SK-N-SH (cell line): ENCODE results near the gene MUSTN1. TPM values are rescaled to one million over a fixed set of nuclear protein-coding genes. Genes with fewer than 3 reads are reported as not detected.

Experiments used
- CTCF ChIA-PET: fragments of 300-600, 350-600 bp; formaldehyde crosslinking; extraction: SDS; loops from one replicate; lab custom pipeline; 2021; lab: Yijun Ruan, JAX
- POLR2A ChIA-PET: fragments of 350-600 bp; sonication (Branson Sonifier 250); formaldehyde crosslinking; extraction: SDS; loops from one replicate; lab custom pipeline; 2020; ENCODE audit warnings: antibody characterized with exemption, inconsistent platforms; lab: Yijun Ruan, JAX
- DNase-seq: peaks from one replicate; pipeline ENCODE4 v3.0.0; 2012
- H2AFZ ChIP-seq: fragments of 200-600 bp; sonication (generic); 2 replicates; pipeline ENCODE4 v1.8.1; 2016; ENCODE audit warnings: antibody characterized with exemption, mild to moderate bottlenecking, low read depth
- H3F3A ChIP-seq: fragments of 200-600 bp; sonication (generic); replicated peaks from 2 replicates; pipeline ENCODE3; 2016; ENCODE audit warnings: antibody characterized with exemption, mild to moderate bottlenecking; ENCODE audit not compliant: insufficient read depth
- H3K27ac ChIP-seq, 2 experiments: fragments of 200-500 bp in 1 of 2; fragments of 200-600 bp in 1 of 2; sonication (Bioruptor generic) in 1 of 2; sonication (generic), shearing (Covaris generic) in 1 of 2; 2 replicates each; pipeline versions ENCODE4 v1.5.1 to v1.6.1; 2014 to 2016; ENCODE audit warnings: low read depth in 2 of 2, inconsistent platforms in 1 of 2, low read length in 1 of 2, mild to moderate bottlenecking in 1 of 2, mixed read lengths in 1 of 2
- H3K27me3 ChIP-seq: fragments of 200-600 bp; sonication (generic), shearing (Covaris generic); 2 replicates; pipeline ENCODE4 v1.6.1; 2016; ENCODE audit warnings: mixed run types; ENCODE audit not compliant: insufficient read depth
- H3K36me3 ChIP-seq, 2 experiments: fragments of 200-500 bp in 1 of 2; fragments of 200-600 bp in 1 of 2; sonication (Bioruptor generic) in 1 of 2; sonication (generic) in 1 of 2; replicated peaks in 1 of 2; 2 replicates each; pipeline versions ENCODE3 to v1.5.1; 2014 to 2016; ENCODE audit warnings: low read length in 1 of 2, mild to moderate bottlenecking in 1 of 2; ENCODE audit not compliant: insufficient read depth in 2 of 2, control insufficient read depth in 1 of 2
- H3K4me1 ChIP-seq, 2 experiments: fragments of 200-500 bp in 1 of 2; fragments of 200-600 bp in 1 of 2; sonication (Bioruptor generic) in 1 of 2; sonication (generic), shearing (Covaris generic) in 1 of 2; 2 replicates each; pipeline versions ENCODE4 v1.5.1 to v1.6.1; 2014 to 2016; ENCODE audit warnings: low read depth in 1 of 2, low read length in 1 of 2, mixed run types in 1 of 2; ENCODE audit not compliant: insufficient read depth in 2 of 2, control insufficient read depth in 1 of 2
- H3K4me2 ChIP-seq: fragments of 200-600 bp; sonication (generic), shearing (Covaris generic); 2 replicates; pipeline ENCODE4 v1.6.1; 2017; ENCODE audit warnings: mixed run types
- H3K4me3 ChIP-seq, 2 experiments: fragments of 200-500 bp in 1 of 2; fragments of 200-600 bp in 1 of 2; sonication (Bioruptor generic) in 1 of 2; sonication (generic), shearing (Covaris generic) in 1 of 2; 2 replicates each; pipeline versions ENCODE4 v1.5.1 to v1.8.1; 2014 to 2016; ENCODE audit warnings: low read depth in 2 of 2, inconsistent platforms in 1 of 2, low read length in 1 of 2, mild to moderate bottlenecking in 1 of 2, mixed read lengths in 1 of 2, moderate library complexity in 1 of 2
- H3K79me2 ChIP-seq: fragments of 200-600 bp; sonication (generic); 2 replicates; pipeline ENCODE4 v1.8.1; 2017; ENCODE audit warnings: mild to moderate bottlenecking; ENCODE audit not compliant: insufficient read depth
- H3K9ac ChIP-seq: fragments of 200-600 bp; sonication (generic); 2 replicates; pipeline ENCODE4 v1.6.1; 2017; ENCODE audit warnings: mixed run types
- H3K9me2 ChIP-seq: fragments of 200-600 bp; sonication (generic); 2 replicates; pipeline ENCODE4 v1.6.1; 2017; ENCODE audit warnings: mixed run types
- H3K9me3 ChIP-seq: fragments of 200-600 bp; sonication (generic); 2 replicates; pipeline ENCODE4 v1.6.1; 2017; ENCODE audit warnings: mixed run types, mild to moderate bottlenecking, moderate library complexity
- H4K20me1 ChIP-seq: fragments of 200-600 bp; sonication (generic); 2 replicates; pipeline ENCODE4 v1.6.1; 2017; ENCODE audit warnings: mild to moderate bottlenecking, mixed run types; ENCODE audit not compliant: insufficient read depth
- CHD2 ChIP-seq: fragments of 150-350 bp; IDR thresholded peaks from 2 replicates; pipeline ENCODE4 v1.6.1; 2018; ENCODE audit warnings: low read length; ENCODE audit not compliant: partially characterized antibody
- ELF1 ChIP-seq: IDR thresholded peaks from 2 replicates; pipeline ENCODE4 v1.4.0; 2012
- EP300 ChIP-seq, 2 experiments: IDR thresholded peaks; 2 replicates each; pipeline versions ENCODE4 v1.4.0 to v1.6.1; 2012; ENCODE audit warnings: borderline replicate concordance in 1 of 2, low read depth in 1 of 2, low read length in 1 of 2
- EZH2phosphoT487 ChIP-seq: fragments of 200-600 bp; sonication (generic); IDR thresholded peaks from 2 replicates; pipeline ENCODE4 v1.6.1; 2017; ENCODE audit warnings: low read depth, mixed run types, mild to moderate bottlenecking, antibody characterized with exemption, moderate library complexity, borderline replicate concordance
- FOSL2 ChIP-seq: IDR thresholded peaks from 2 replicates; pipeline ENCODE4 v1.4.0; 2012; ENCODE audit warnings: low read depth, mild to moderate bottlenecking, moderate library complexity, borderline replicate concordance
- FOXJ3 ChIP-seq: sonication (generic); formaldehyde crosslinking; IDR thresholded peaks from 2 replicates; pipeline ENCODE4 v1.5.1; 2020; ENCODE audit warnings: mild to moderate bottlenecking, missing genetic modification reagents
- FOXM1 ChIP-seq: IDR thresholded peaks from 2 replicates; pipeline ENCODE4 v1.4.0; 2012; ENCODE audit warnings: low read depth, mild to moderate bottlenecking
- GABPA ChIP-seq: IDR thresholded peaks from 2 replicates; pipeline ENCODE4 v1.4.0; 2012; ENCODE audit warnings: low read depth, mild to moderate bottlenecking
- GATA2 ChIP-seq: sonication (generic); formaldehyde crosslinking; IDR thresholded peaks from 2 replicates; pipeline ENCODE4 v1.5.0; 2020; ENCODE audit warnings: mild to moderate bottlenecking, missing genetic modification reagents
- JUND ChIP-seq: IDR thresholded peaks from 2 replicates; pipeline ENCODE4 v1.4.0; 2012
- NFIC ChIP-seq: IDR thresholded peaks from 2 replicates; pipeline ENCODE4 v1.4.0; 2012; ENCODE audit warnings: borderline replicate concordance
- POLR2AphosphoS5 ChIP-seq: IDR thresholded peaks from 2 replicates; pipeline ENCODE4 v1.6.1; 2012; ENCODE audit warnings: low read depth, low read length
- RCOR1 ChIP-seq: fragments of 150-350 bp; IDR thresholded peaks from 2 replicates; pipeline ENCODE4 v1.6.1; 2017; ENCODE audit warnings: antibody characterized with exemption, low read length
- RFX5 ChIP-seq: IDR thresholded peaks from 2 replicates; pipeline ENCODE4 v1.6.1; 2012; ENCODE audit warnings: mild to moderate bottlenecking, improper control_type of control experiment, low read length
- RXRA ChIP-seq: IDR thresholded peaks from 2 replicates; pipeline ENCODE4 v1.4.0; 2012; ENCODE audit warnings: low read depth, mild to moderate bottlenecking, borderline replicate concordance
- TEAD4 ChIP-seq: IDR thresholded peaks from 2 replicates; pipeline ENCODE4 v1.4.0; 2012; ENCODE audit warnings: mild to moderate bottlenecking, borderline replicate concordance; ENCODE audit not compliant: insufficient read depth
- YY1 ChIP-seq: IDR thresholded peaks from 2 replicates; pipeline ENCODE4 v1.4.0; 2012; ENCODE audit warnings: low read depth, mild to moderate bottlenecking
- WGBS: methylation state at CpG from one replicate; pipeline ENCODE4 v1.1.6; 2017; ENCODE audit warnings: low lambda C conversion rate; 5-methylcytosine and 5-hydroxymethylcytosine counted together
- polyA plus RNA-seq, 3 experiments: library from polyadenylated mRNA; depleted of rRNA; stranded (reverse); fragments of >200 nt; gene quantifications; 2 replicates each; pipeline ENCODE4 v1.2.3, GENCODE V29; 2012
- TF ChIP-seq, protein P1 (sequence below): IDR thresholded peaks from 2 replicates; pipeline ENCODE4 v1.4.0; 2012; ENCODE audit warnings: low read depth, borderline replicate concordance
- TF ChIP-seq, protein P2 (sequence below): IDR thresholded peaks from 2 replicates; pipeline ENCODE4; 2012
- TF ChIP-seq, protein P3 (sequence below): IDR thresholded peaks from 2 replicates; pipeline ENCODE4 v1.4.0; 2012; ENCODE audit warnings: low read depth
- TF ChIP-seq, protein P4 (sequence below): fragments of 150-350 bp; IDR thresholded peaks from 2 replicates; pipeline ENCODE4 v1.6.1; 2016; ENCODE audit warnings: mild to moderate bottlenecking, low read depth, low read length

Gene MUSTN1
- polyA plus RNA-seq, 1 of the 3 experiments (the other 2 are of a cell fraction): 0.54 TPM

DNA sequence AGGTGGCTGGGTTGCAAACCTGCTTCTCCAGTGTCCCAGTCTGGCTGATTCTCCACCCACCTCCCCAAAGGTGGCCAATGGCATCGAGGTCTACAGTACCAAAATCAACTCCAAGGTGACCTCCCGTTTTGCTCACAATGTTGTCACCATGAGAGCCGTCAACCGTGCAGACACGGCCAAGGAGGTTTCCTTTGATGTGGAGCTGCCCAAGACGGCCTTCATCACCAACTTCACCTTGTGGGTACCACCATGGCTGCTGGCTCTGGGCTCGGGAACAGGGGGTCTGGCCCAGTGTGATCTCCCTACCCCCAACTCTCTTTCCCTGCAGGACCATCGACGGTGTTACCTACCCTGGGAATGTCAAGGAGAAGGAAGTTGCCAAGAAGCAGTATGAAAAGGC is 38.4 kb downstream of the MUSTN1 start (continued):
- TF ChIP-seq CHD2 (no peak), FOSL2 (no peak), EZH2phosphoT487 (no peak), RFX5 (no peak), ELF1 (no peak), GABPA (no peak), JUND (no peak), TEAD4 (no peak), NFIC (no peak), POLR2AphosphoS5 (no peak), GATA2 (no peak), EP300 (IDR thresholded peaks at IDR 0.05; ENCODE audit: borderline replicate concordance in 1 of 2, low read depth in 1 of 2, low read length in 1 of 2) (no peak)
- TF ChIP-seq, protein P1, sequence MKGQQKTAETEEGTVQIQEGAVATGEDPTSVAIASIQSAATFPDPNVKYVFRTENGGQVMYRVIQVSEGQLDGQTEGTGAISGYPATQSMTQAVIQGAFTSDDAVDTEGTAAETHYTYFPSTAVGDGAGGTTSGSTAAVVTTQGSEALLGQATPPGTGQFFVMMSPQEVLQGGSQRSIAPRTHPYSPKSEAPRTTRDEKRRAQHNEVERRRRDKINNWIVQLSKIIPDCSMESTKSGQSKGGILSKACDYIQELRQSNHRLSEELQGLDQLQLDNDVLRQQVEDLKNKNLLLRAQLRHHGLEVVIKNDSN: no peak
- TF ChIP-seq, protein P2, sequence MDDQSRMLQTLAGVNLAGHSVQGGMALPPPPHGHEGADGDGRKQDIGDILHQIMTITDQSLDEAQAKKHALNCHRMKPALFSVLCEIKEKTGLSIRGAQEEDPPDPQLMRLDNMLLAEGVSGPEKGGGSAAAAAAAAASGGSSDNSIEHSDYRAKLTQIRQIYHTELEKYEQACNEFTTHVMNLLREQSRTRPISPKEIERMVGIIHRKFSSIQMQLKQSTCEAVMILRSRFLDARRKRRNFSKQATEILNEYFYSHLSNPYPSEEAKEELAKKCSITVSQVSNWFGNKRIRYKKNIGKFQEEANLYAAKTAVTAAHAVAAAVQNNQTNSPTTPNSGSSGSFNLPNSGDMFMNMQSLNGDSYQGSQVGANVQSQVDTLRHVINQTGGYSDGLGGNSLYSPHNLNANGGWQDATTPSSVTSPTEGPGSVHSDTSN: no peak

DNA sequence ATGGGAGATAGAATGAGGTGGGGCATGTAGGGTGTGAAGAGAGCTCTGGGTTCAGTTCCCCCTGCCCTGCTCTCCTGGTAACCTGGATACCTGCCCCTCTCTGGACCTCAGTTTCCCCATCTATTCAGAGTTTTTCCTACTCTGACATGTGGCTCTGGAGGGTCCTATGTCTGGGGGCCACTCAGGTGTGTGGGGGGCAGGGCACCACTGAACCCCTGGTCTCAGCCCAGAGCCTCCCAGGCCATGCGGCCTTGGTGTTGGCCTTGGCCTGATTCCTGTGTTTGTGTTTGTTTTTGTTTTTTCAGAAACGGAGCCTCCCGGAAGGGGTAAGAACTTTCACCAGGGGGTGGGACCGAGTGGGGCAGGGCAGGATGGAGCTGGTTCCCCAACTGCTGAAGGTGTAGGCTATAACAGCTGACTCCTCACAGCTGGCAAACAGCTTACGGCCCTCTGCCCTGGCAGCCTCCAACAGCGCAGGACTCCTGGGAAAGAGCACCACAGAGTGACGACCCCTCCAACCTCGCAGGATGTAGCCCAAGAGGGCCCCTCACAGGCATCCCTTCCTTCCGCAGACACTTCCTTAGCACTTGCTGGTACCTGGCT is 39.4 kb downstream of the MUSTN1 start:
- Histone ChIP-seq H3K4me3 (no peak overlapping the region), H3K27ac (no peak overlapping the region), H3K79me2 (no peaks in the 10 kb centered on the region), H2AFZ (no peak overlapping the region), H3K4me2 (no peak overlapping the region), H3K9me3 (no peaks in the 10 kb centered on the region), H3K27me3 (no peaks in the 10 kb centered on the region), H4K20me1 (no peaks in the 10 kb centered on the region), H3K9me2 (no peaks in the 10 kb centered on the region), H3K9ac (no peak overlapping the region), H3K36me3 (no peaks in the 10 kb centered on the region), H3F3A (no peaks in the 10 kb centered on the region), H3K4me1 (peaks cover 0 to 3% of the 10 kb centered on the region in 2 experiments; a peak in 1 of 4 replicates)
- ChIA-PET CTCF (no interaction called here), POLR2A (no interaction called here)
- WGBS: 77% methylated on average over 6 of the region's 9 CpGs
- TF ChIP-seq ELF1 (no peak), YY1 (no peak), FOXM1 (no peak), FOSL2 (no peak), FOXJ3 (CRISPR knock-in tag) (no peak), RXRA (no peak), RCOR1 (no peak)
- TF ChIP-seq, protein P3, sequence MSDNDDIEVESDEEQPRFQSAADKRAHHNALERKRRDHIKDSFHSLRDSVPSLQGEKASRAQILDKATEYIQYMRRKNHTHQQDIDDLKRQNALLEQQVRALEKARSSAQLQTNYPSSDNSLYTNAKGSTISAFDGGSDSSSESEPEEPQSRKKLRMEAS: no peak
- TF ChIP-seq, protein P1: no peak
- TF ChIP-seq, protein P4, sequence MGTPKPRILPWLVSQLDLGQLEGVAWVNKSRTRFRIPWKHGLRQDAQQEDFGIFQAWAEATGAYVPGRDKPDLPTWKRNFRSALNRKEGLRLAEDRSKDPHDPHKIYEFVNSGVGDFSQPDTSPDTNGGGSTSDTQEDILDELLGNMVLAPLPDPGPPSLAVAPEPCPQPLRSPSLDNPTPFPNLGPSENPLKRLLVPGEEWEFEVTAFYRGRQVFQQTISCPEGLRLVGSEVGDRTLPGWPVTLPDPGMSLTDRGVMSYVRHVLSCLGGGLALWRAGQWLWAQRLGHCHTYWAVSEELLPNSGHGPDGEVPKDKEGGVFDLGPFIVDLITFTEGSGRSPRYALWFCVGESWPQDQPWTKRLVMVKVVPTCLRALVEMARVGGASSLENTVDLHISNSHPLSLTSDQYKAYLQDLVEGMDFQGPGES: no peak
- no peak for DNase-seq
